Embryonic facial prominence (tissue), 1 donor: ENCODE data around the gene SMIM36.
"Not testable (repeated sequence)": the region's sequence is repeated elsewhere in the genome, so short reads cannot be mapped to it uniquely, and the experiment has no call there.

ENCODE experiments used
- DNase-seq: peaks from one replicate; pipeline ENCODE4 v3.0.0-alpha.2; 2016; ENCODE audit errors: extremely low spot score

Gene SMIM36

DNA sequence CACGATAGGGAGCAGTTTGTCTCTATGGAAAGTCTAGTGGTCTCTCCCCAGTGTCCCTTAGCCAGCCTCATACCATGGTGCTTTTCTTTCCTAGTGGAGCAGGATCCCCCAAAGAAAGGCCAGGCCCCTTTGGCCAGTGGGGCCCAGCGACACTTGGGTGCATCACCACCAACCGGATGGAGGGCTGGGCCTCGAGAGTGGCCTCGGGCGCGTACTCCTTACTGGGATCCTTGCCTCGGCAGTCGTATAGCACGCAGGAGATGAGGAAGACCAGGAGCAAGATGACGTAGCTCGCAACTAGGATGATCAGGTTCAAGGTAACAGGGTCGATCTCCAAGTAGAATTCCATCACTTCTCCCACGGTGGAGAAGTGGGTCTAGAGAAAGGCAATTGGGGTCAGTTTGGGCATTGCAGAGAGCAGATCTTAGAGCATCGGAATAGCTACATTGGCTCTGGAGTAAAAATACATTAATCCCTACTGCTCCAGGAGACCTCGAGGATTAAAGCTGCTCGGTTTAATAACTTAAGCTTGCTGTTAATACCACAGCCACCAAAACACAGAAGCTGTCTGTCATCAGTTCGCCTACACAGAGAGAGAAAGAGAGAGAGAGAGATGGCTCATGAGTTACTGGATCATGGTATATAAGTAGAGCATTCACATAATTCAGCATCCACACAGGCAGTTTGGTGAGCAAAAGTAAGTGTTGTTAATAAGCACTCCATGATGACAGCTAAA is at the start of gene SMIM36:
SMIM36 (minus strand) TSS at position 467 of the 736 bp plus-strand sequence.
- DNase-seq, result no peak

DNA sequence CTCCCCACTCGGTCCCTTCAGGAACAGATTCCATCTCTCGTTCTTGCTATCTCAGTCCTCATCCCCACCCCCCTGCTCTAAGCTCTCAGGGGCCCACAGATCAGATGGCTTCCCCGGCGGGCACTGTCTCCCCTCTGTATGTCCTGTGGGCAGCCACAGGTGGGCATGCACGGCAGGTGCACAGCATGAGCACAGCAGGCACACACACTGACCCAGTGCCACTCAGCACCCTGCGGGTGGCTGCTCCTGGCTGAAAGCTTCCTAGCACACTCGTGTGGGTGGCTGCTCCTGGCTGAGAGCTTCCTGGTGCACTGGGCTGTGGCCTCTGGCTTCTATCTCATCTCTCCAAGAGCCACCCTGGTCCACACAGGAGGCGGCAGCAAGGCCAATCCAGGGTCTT is 44.5 kb upstream of the SMIM36 start:
- DNase-seq, result no peak

DNA sequence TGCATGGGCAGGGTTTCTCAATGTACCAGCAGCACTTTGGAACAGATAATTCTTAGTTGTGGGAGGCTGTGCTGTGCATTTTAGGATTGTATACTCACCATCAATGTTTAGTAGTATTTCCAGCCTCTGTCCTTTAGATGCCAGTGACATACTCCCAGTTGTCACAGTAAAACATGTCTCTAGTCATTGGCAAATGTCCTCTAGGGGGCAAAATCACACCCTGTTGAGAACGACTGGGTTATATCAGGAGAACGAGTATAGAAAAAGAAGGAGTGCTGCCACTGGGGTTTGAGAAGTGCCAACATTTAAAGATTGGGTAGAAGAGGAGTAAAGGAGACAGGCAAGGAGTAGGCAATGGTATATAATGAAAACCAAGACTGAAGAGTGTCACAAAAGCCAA is 37.9 kb upstream of the SMIM36 start:
- DNase-seq, result no peak

DNA sequence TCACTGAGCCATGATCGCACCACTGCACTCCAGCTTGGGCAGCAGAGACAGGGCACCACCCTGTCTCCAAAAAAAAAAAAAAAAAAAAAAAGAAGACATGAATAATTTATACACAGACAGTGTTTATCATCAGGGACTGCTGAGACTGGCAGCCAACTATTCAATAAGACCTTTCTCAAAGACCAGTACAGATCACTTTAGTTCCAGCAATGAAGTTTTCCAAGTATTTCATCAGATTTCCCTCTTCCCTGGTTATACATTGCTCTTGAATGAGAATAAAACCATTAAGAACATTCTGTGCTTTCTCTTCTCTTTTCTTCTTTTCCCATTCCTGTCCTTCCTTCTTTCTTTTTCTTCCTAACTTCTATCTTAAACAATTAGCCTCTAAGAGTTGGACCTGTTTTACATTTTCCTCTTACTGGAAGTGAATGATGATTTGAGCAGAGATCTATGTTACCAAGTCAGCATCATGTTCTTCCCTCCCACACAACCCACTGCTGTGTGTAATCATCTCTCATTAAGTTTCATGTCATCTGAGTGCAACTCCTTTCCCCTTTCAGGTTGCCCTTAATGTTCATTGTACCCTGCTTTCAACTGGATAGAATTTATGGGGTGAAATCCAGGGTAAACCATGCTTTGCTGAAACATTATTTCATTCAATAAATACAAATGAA is 35.9 kb upstream of the SMIM36 start:
- no peak for DNase-seq

DNA sequence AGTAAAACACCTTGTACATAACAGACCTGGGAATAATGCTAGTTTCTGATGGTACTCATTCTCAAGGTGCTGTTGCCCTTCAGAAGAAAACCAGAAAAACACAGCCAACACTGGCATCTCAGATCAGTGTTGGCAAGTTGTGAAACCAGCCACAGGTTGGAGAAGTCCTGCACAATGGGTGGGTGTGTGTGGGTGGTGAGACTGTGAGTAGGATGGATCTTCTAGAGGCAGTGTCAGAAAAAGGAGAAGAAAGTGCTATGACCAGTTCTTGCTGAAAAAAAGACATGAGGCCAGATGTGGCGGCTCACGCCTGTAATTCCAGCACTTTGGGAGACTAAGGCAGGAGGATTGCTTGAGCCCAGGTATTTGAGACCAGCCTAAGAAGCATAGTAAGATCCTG is 35.2 kb upstream of the SMIM36 start:
- no peak for DNase-seq

DNA sequence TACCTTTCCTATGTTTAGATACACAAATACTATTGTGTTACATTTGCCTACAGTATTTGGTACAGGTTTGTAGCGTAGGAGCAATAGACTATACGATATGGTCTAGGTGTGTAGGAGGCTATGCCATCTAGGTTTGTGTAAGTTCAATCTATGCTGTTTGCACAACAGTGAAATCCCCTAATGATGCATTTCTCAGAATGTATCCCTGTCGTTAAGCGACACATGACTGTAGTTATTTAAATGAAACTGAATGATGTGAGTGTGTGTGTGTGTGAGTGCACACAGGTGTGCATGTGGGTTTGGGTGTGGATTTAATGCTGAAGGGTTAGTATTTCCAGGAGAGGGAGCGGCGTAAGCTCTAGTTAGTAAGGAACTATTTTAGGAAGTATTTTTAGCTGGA is 34.6 kb upstream of the SMIM36 start:
- no peak for DNase-seq

DNA sequence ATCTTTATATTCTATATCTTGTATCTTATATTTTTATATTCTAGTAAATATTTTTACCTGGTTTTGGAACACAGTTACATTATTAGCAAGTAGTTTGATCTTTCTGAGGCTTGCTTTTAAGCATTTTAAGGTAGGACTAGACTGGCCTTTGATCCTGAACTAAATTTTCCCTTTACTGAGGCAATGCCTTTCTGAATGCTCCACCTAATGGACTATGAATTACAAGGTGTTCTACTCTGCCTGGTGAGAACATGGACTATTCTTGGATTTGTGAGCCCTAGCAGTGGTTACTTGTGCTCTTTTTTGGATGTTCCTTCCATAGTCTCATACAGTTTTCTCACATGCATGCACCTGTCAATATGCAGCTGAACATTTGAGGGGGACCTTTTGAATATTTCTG is 32.5 kb upstream of the SMIM36 start:
- no peak for DNase-seq

DNA sequence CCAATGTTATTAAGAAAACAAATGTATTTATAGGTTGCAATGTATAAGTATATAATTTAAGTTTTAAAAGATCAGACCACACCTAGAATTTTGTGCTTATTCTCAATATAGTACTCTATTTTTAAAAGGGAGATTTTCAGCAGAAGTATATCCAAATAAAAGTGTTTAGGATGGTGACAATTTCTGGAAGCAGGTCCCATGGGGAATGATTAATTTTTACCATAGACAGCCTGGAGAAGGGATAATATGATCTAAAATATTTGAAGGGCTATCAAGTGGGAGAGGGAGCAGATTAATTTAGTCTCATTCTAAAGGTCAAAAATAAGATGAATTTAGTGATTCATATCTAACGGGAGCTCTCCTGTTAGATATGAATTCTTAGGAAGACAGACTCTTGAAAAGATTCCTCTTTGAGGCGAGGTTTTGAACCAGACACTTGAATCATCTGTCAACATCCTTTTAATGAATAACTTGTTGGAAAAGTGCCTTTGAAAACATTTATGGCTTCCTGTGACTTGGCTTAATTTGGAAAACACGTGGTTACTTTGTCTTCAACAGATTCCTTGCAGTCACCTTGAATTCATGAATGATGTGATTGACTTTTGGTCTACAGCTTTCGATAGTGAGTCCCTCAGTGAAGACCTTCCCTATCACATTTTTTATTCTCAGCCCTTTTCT is 29.3 kb upstream of the SMIM36 start:
- DNase-seq, result no peak

DNA sequence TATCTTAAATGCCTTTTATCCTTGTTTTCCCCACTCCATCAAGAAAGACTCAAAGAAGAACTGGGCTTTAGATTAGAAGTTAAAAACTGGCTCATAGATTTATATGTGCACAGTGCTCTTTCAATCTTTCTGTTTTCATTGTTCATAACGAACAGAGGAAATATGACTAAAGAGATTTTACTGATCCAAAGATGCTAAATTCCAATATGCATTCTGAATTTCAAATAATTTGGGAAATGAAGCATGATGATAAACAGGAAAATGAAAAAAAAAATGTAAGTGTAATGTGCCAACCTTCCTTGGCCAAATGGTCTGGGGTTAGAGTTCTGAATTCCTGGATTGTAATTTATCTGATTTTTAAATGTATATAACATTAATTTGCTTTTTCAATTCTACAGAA is 25.0 kb upstream of the SMIM36 start:
- no peak for DNase-seq

DNA sequence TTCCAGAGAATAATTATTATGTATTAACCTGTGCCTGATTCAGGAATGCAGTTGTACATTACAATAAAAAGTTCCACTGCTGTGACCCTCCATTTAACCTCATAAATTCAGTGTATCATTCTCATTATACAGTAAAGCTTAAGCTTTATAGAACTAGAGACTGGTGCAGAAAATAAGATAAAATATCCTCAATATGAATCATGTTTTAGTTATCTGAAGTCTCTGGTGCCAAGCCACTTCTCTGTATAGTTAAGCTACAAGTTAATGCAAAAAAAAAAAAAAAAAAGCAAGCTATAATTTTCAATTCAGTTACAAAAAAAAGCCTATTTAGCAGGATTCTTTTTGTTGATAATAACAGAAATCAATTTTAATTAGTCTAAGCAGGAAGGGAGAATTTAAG is 22.4 kb upstream of the SMIM36 start:
- DNase-seq, result no peak

DNA sequence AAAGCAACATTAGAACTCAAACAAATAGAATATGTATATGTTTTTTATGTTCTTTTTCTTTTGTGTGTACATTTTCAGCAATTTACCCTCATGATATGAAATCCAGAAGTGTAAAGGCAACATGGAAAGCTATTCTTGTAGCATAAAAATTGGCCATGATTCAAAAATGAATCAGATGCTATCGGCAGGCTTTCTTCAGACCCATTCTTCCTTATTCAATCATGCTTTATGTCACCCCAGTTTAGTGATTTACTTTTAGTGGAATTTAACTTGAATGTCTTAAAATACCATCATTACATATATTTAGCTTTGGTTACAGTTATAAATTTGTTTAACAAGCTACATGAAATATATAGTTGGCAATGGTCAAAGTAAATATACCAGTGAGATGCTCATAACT is 21.4 kb upstream of the SMIM36 start:
- no peak for DNase-seq

DNA sequence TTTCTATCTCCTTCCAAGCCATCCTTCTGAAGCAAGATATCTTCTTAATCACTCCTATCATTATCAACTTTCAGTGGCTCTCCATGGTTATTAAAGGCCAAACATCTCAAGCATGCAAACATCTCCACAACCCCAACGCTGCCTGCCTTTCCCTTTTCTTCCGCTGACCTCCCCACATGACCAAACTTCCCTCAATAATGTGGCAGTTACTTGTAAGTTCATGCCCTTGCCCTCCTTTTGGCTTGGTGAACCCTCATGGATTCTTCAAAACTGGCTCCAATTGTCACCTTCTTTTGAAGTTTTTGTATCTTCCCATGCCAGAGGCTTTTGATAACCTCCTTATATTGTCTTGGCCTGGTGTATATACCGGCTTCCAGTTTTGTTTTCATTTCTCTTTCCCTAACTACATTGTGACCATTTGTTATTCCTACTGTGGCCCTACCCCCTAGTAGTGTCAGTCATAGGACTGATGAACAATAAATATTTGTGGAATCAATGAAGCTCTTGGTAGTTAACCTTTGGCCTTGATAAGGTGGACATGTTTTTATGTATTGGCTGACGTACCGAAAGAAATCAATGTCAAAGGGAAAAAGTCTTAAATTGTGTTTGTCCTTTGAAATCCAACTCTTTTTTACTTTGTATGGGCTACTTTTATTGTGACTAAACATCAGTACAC is 19.9 kb upstream of the SMIM36 start:
- DNase-seq, result no peak

DNA sequence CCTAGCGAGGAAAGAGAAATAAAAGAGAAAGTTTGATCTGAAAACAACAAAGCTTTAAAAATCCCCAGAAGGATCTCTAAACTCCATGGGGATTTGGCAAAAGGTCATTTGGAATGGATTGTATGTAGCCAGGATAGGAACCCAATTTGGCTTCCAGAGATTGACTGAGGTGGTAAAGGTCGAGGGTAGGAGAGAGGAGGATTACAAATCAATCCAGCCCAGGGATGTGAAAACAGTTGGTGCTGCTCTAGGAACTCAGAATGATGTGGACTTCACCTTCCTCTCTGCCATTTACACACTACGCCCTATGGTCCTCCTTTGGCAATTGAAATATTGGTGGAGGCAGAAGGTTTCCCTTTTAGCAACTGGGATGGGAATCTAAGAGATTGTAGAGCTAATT is 18.8 kb upstream of the SMIM36 start:
- DNase-seq, result no peak

DNA sequence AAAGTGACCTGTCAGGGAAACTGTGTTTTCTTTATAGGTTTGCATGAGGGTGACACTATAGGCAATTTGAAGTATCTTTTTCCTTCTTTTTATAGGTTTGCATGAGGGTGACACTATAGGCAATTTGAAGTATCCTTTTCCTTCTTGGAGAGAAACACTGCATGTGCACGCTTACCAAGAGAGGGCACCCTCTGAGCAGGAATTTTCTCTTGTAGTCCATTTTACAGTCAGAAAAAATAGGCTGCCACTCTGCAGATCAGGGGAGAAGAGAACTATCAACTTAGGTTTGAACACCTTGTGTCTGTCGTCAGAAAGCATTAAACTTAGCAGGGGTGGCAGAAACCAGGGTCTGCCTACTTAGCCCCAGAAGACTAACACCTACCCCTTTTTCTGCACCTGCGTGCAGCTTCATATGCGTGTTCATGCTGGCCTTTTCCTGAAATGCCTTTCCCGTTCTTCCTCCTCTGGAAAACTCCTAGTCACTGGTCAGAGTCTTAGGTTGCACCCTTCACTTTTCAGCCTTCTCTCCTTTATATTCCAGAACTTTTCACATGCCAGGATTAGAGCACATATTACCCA is 16.4 kb upstream of the SMIM36 start:
- peak; percentile 66 for DNase-seq

DNA sequence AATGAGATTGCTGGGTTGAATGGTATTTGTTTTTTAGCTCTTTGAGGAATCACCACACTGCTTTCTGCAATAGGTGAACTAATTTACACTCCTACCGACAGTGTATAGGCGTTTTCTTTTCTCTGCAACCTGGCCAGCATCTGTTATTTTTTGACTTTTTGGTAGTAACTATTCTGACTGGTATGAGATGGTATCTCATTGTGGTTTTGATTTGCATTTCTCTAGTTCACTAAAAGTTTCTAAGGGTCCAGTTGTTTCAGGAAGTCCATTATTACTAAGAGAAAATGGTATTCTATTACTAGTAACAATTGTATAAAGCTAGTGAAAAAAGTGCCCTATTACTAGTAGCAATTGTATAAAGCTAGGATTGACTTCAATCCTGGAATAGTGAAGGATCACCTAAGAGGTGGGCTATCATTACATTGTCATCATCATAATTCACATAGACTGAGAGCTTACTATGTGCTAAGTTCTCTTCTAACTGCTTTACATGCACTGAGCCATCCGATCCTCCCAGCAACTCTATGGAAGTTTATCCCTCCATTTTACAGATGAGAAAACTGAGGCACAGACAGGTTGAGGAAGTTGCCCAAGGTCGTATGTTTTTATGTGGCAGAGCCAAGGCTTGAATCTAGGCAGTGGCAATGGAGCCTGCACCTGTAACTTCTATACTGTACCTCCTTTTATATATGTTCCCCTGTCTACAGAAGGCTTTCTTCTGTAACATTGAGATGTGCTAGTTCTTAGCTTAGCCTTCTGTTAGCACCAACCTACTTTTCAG is 13.4 kb upstream of the SMIM36 start:
- no peak for DNase-seq

DNA sequence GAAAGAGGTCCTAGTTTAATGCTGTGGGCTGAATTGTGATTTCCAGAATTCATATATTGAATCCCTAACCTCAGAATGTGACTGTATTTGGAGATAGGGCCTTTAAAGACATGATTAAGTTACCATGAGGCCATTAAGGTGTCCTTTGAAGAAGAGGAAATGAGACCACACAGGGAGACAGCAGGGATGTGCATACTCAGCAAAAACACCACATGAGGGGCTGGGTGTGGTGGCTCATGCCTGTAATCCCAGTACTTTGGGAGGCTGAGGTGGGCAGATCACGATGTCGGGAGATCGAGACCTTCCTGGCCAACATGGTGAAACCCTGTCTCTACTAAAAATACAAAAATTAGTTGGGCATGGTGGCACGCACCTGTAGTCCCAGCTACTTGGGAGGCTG is 11.8 kb upstream of the SMIM36 start:
- not testable (repeated sequence) for DNase-seq

DNA sequence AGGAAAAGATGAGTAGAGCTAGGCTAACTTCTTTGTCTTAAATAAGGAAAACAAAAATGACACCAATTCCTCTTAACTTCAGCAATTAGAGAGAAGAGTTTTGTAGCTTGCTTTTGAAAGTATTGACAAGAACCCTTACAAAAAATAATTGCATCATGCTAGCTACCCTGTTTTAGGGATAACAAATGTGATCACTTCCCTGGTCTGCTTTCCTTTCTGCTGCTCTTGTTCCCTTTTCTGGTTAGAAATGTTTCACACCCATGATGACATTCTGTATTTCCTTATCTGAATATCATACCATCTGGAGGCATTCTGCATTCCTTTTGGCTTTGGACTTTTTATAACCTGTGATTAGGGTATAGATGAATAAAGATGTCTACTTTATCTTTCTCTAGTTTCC is 9.9 kb upstream of the SMIM36 start:
- DNase-seq, result no peak

DNA sequence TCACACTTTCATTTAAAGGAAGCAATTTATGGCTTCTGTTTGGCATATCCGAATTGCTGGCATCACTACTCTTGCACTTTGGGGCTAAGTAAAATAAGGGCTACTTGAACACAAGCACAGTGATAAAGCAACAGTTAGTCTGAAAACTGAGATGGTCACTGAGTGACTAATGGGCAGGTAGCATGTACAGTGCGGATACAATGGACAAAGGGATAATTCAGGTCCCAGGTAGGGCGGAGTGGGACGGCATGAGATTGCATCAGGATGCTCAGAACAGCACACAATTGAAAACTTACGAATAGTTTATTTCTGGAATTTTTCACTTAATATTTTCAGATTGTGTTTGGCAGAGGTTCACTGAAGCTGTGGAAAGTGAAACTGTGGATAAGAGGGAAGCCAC is 9.2 kb upstream of the SMIM36 start:
- DNase-seq, result no peak

DNA sequence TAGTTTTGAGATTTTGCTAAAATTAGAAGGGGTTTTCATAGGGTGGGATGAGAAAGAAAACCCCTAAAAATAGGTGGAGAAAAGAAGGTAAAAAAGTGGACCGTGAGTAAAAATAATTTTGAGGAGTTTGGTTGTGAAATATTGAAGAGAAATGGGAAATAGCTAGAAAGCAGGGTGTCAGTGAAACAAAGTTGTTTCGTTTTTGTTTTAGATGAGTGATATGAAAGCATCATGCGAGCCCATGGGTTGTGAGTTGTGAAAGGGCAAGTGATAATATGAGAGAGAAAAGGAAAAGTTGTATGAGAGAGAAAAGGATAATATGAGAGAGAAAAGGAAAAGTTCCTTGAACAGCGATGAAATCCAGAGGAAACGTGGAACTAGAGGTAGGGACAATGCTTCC is 7.3 kb upstream of the SMIM36 start:
- DNase-seq, result no peak

DNA sequence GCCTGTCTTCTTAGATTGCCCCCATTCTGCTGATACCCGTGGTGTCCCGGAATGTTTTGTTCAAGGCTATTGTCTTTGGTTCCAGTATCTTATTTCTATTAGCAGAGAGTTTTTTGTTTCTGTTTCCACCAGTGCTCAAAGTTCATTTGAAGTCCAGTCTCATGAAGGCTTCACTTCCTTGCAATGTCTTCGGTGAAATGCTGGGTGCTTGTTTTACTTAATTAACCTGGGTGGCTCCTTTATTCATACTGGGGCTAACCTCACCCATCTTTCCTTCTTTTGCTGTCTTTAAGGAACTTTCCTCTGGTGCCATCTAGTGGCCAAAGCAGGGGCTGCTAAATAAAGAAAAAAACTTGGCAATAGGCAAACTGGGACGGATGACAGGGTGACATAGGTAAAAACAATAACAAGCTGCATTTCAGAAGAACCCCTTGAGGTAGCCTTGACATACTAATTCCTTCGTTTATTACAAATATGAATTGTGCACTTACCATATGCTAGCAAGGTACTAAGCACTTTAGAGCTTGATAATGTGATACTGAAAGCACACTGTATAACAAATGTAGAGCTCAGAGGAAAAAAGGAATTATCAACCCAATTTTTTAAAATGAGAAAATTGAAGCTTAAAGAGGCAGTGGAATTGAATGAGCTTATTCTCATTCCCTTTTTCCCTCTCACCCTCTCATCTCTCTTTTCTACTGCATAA is 2.8 kb upstream of the SMIM36 start:
- DNase-seq, result peak; percentile 25

DNA sequence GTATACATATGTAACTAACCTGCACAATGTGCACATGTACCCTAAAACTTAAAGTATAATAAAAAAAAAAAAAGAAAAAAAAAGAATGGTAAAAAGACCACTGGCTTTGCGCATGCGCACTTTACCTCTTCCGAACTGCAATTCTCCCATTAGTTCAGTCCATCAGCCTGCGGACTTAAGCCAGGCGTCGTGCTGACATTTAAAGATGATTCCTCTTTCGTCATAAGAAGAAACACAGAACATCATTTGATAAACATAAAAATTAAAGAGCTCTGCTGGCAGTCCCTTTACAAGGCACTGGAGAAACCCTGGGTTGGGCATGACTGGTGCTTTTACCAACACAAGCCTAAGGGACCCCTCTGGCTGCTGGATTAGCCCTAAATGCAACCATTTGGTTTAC is 3.6 kb downstream of the SMIM36 start:
- DNase-seq, result not testable (repeated sequence)
